Measurements from ENCODE around the gene REV1.
"Not testable (repeated sequence)": the region's sequence is repeated elsewhere in the genome, so short reads cannot be mapped to it uniquely, and the experiment has no call there.

The REV1 gene

GRCh38 chr2:99485824-99486223, 4.0 kb downstream of the REV1 start:
- no peak for DNase-seq

- DNase-seq = no peak
Observed at GRCh38 chr2:99485411-99485810, 4.4 kb downstream of the REV1 start.

DNA sequence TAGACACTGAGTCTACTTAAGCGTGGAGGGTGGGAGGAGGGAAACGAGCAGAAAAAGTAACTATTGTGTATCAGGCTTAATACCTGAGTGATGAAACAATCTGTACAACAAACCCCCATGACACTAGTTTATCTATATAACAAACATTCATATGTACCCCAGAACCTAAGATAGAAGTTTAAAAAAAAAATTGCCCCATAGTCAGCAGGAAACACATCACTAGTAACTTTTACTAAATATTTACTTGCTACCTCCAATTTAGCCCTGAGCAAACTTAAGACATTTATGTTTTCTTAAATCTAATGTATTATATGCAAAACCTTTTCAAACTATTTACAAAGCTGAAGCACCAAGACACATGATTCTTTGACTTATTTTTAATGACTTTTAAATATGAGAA, 5.6 kb downstream of the REV1 start:
- no peak for DNase-seq

GRCh38 chr2:99481941-99482340, 7.9 kb downstream of the REV1 start:
- DNase-seq = no peak

DNA sequence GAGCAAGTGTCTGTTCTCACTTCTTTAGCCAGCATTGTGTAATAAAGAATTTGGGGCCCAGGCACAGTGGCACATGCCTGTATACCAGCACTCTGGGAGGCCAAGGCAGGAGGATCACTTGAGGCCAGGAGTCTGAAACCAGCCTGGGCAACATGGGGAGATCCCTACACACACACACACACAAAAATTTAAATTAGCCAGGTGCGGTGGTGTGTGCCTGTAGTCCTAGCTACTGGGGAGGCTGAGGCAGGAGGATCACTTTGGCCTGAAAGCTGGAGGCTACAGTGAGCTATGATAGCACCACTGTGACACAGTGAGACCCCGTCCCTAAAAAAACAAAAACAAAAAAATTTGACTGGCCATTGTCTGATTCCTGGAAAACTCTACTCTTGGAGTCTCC, 8.3 kb downstream of the REV1 start:
- DNase-seq = no peak

GRCh38 chr2:99480390-99480789, 9.4 kb downstream of the REV1 start:
- no peak for DNase-seq

GRCh38 chr2:99478632-99479031, 11.2 kb downstream of the REV1 start:
- DNase-seq = no peak

- no peak for DNase-seq
Observed at GRCh38 chr2:99477054-99477453, 12.8 kb downstream of the REV1 start.

DNA sequence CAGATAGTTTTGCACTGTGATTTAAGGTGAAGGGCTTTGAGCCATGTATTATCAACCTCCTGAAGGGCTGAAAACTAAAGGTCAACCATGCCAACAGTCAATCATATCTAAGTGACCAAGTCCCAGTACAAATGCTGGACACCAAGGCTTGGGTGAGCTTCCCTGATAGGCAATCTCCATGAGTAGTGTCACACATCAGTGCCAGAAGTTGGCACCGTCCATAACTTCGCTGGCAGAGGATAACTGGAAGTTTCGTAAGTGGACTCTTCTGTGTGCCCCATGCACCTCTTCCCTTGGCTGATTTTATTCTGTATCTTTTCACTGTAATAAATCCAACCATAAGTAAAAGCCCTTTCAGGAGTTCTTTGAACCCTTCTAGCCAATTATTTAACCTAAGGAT, 13.2 kb downstream of the REV1 start:
- DNase-seq = no peak

DNA sequence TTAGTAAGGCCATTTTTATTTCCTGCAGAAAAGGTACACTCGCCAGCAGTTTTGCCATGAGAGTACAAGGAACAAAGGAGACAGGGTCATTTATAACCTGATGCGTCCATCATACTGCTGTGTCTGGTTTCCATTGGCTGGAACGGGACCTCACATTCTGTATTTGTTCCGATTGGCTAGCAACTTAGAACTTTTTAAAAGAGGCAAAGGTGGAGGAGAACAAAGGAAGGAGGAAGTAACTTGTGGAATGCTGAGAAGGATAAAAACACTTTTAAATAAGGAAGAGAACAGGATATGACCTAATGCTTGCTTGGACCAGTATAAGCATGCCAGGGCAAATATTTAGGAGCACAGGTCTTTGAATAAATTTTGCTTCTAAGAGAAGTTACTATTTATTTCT, 14.7 kb downstream of the REV1 start:
- not testable (repeated sequence) for DNase-seq

- DNase-seq = no peak
Observed at GRCh38 chr2:99473518-99474083, 16.2 kb downstream of the REV1 start.

DNA sequence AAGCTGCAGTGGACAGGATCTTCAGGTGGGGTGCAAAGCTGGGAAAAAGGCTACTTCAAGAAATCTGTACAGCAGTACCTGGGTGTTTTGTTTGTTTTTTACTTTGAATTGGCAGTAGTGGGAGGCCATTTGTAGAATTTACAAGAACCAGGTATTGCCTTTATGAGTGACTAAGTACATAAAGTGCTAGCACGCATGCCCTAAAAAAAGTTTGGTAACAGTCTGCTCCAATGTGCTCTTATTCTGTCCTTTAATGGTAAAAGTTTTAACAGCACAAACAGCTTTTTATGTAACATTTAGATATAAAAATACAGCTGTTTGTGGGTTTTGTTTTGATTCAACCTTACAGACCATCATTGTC, 17.2 kb downstream of the REV1 start:
- DNase-seq = no peak

DNA sequence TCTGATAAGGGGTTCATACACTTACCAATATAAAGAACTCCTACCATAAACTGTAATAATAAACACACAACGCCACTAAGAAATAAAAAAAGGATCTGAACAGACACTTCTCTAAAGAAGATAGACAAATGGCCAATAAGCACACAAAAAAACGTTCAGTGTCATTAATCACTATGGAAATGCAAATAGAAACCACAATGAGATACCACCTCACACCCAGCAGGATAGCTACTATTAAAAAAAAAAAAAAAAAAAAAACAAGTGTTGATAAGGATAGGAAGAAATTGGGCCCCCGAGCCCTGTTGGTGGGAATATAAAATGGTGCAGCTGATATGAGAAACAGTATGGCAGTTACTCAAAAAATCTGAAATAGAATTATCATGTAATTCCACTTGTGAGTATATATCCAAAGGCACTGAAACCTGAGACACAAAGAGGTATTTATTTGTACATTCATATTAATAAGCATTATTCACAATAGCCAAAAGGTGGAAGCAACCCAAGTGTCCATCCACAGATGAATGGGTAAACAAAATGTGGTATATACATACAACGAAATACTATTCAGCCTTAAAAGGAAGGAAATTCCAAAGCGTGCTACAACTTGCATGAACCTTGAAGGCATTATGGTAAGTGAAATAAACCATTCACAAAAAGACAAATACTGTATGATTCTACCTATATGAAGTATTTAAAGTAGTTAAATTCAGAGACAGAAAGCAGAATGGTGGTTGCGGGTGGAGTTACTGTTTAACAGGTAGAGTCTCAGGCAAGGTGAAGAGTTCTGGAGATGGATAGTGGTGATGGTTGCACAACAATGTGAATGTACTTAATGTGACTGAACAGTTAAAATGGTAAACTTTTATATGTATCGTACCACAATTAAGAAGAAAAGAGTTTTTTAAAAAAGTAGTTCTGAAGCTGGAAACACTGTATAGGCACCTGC, 17.9 kb downstream of the REV1 start:
- DNase-seq = no peak

DNA sequence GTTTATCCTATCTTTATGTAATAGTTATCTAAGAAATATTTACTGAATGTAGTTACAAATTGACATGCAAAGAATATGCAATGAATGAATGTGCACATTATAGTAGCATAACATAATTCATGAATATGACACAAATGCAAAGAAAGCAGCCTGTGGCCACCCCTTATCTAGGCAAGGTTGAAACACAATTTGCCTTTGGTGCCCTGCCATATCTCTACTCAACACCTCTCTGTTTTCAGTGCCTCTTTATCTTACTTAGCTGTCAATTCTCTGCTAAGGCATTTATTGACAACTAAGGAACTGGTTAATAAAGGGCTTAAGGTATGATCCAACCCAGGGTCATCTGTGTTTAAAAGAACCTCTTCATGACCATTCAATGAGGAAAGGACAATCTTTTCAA, 18.9 kb downstream of the REV1 start:
- no peak for DNase-seq

DNA sequence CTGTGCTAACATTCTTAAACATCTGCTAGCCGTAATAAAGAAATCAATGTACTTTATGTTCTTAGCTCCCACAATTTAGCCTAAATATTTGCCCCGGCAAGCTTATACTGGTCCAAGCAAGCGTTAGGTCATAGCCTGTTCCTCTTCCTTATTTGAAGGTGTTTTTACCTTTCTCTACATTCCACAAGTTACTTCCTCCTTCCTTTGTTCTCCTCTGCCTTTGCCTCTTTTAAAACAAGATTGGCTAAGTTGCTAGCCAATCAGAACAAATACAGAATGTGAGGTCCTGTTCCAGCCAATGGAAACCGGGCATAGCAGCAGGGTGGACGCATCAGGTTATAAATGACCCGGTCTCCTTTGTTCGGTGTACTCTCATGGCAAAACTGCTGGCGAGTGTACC, 19.4 kb downstream of the REV1 start:
- not testable (repeated sequence) for DNase-seq

DNA sequence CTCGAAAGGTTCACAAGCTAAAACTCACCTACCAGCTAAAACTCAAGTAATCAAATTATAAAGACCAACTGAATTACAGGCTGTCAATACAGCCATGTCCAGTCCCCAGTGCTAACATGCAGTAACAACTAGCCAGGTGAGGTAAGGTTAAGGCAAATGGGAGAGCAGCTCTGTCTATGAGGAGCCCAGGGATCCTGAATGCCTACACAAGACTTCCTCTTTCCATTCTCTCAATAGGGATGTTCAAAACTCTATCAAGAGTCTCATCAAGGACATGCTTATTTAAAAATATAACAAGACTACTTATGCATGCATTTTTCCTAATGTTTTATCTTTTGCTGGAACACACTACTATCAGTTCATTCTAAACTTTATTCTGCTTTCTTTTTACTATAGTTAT, 20.4 kb downstream of the REV1 start:
- DNase-seq = no peak

DNA sequence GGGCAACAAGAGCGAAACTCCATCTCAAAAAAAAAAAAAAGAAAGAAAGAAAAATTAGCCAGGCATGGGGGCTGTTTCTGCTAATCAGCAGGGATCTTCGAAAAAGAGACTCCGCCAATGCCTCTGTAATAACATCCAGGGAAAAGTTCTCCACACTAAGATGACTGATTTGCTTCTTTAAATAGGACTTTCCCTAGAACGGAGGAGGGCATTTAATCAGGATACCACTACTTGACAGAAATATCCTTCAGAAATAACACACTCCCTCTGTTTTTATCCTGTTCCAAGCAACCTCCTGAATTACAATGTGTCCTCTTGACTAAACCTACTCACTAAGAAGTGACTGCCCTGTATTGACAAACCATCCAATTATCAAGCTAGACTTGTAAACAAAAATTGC, 21.7 kb downstream of the REV1 start:
- no peak for DNase-seq

DNA sequence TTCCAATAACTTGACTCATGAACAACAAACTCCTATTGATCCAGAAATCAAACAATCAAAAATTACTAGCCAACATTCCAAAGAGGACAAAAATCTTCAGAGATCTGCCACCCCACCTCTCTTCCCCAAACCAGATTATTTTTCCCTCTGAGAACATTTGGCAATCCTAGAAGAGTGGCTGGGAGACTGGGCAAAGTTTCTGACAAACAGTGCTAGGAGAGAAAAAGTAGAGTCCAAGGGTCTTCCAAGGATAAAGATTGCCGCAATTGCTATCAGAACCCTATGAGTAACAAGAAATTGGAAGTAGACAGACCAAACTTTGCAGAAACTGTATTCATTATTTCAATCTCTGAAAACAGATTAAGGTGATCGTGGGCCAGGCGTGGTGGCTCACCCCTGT, 22.4 kb downstream of the REV1 start:
- no peak for DNase-seq

GRCh38 chr2:99461828-99462483, 27.9 kb downstream of the REV1 start:
- DNase-seq = no peak

GRCh38 chr2:99458529-99458928, 31.3 kb downstream of the REV1 start:
- DNase-seq = no peak

DNA sequence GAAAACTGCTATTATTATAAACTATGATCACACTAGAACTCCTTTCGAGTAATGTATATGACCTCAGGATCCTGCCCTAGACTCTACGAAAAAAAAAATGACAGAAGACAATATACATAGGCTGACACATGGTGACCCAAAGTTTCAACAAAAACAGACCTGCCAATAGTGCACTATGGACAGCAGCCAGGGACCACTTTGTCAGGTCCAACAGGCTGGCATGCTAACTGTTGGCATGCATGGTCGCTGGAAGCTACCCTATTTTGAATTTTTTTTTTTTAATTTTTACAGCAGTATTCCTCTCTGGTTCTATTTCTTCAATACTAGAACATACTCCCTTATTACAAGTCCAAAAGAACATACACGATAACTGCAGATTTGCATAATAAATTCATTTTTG, 38.1 kb downstream of the REV1 start:
- no peak for DNase-seq

DNA sequence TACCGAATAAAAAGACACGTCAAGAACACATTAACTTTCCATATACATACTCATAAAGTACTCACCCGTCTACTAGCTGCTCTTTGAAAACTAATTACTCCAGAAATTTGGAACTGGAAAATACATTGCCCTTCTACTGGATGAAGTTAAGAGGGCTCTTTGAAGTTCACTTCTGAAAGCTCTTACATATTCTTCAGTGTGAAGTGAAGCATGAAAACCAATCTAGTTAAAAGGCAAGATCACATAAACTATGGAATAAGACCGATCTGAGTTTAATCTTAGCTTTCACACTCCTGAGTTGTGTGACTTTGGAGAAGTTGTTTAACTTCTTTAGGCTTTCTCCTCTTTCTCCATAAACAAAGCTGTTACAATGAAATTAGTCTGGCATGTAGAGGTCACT, 38.5 kb downstream of the REV1 start:
- DNase-seq = no peak

DNA sequence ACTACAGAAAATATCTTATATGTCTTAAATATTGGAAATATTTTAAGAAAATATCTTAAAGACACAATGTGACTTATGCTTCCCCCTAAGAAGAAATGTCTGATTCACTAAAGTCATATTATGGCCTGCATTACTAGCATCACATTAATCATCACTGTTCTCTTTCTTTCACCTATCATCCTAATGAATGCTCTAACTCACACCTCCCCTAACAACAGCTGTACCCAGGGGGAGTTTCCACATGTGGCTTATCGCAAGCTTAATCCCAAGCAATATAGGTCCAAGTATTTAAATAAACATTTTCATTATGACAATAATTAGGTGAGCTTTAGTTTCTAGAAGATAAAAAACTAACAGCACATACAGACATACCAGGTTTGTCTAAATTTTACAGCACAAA, 39.6 kb downstream of the REV1 start:
- DNase-seq = no peak

DNA sequence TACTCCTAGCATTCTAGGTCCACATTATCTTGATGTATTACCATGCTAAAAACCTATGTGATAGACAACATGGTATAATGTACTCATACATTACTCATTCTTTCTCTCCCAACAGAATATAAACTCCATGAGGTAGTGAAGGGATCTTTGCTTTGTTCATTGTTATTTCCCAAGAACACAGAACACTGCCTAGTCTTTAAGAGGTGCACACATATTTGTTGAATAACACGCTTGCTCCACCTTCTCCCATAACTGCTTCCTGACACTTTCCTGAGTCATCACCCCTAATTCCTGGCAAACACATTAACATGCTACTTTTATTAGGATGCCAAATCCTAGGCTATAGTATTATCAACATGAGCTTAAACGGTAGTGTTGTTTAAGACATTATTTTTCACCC, 41.3 kb downstream of the REV1 start:
- no peak for DNase-seq
